Naive thymus-derived CD8-positive, alpha-beta T cell (primary cell): Measurements from ENCODE around the gene PHETA1. TPM values are rescaled to one million over a fixed set of nuclear protein-coding genes. Genes with fewer than 3 reads are reported as not detected.
"Not testable (repeated sequence)": the region's sequence is repeated elsewhere in the genome, so short reads cannot be mapped to it uniquely, and the experiment has no call there.

Experiments
- ATAC-seq, 2 donors: fragments of 150-1000 bp; cut with Tn5 transposase in 1 of 2; sonication (Bioruptor Pico), chemical (Tn5 transposase) in 1 of 2; 1 replicate in 1 of 2; 2 replicates in 1 of 2; pipeline ENCODE4 v1.10.0; 2021; ENCODE audit warnings: mild to moderate bottlenecking in 2 of 2, moderate library complexity in 2 of 2
- POLR2A ChIA-PET: fragments of 350-600 bp; sonication (Branson Sonifier 250); formaldehyde crosslinking; loops from one replicate; lab custom pipeline; 2021; ENCODE audit warnings: antibody characterized with exemption; lab: Charles Lee
- DNase-seq, 10 donors: peaks; one replicate each; pipeline versions ENCODE4 v3.0.0 to v3.0.0-alpha.2; 2020 to 2022
- H3K27ac Mint-ChIP-seq, 10 donors: one replicate each; pipeline ENCODE4 v1.8.0; 2020 to 2022; ENCODE audit warnings: mild to moderate bottlenecking in 10 of 10, mixed read lengths in 10 of 10, moderate library complexity in 4 of 10, inconsistent platforms in 1 of 10
- H3K27me3 Mint-ChIP-seq, 5 donors: one replicate each; pipeline ENCODE4 v1.8.0; 2021 to 2022; ENCODE audit warnings: mixed read lengths in 5 of 5
- H3K36me3 Mint-ChIP-seq, 3 donors: one replicate each; pipeline ENCODE4 v1.8.0; 2020 to 2022; ENCODE audit warnings: mixed read lengths in 3 of 3, mild to moderate bottlenecking in 2 of 3, inconsistent platforms in 1 of 3
- H3K4me1 Mint-ChIP-seq, 4 donors: one replicate each; pipeline ENCODE4 v1.8.0; 2021 to 2022; ENCODE audit warnings: mixed read lengths in 4 of 4
- H3K4me3 Mint-ChIP-seq, 10 donors: one replicate each; pipeline ENCODE4 v1.8.0; 2020 to 2022; ENCODE audit warnings: mild to moderate bottlenecking in 10 of 10, mixed read lengths in 10 of 10, moderate library complexity in 6 of 10, inconsistent platforms in 1 of 10
- H3K9me3 Mint-ChIP-seq, 9 donors: one replicate each; pipeline ENCODE4 v1.8.0; 2020 to 2022; ENCODE audit warnings: mixed read lengths in 9 of 9, mild to moderate bottlenecking in 3 of 9, inconsistent platforms in 1 of 9, moderate library complexity in 1 of 9
- polyA plus RNA-seq, 3 donors: library from polyadenylated mRNA; unstranded; fragments of 300-500 nt; fragmentation: Illumina TruSeq; gene quantifications; one replicate each; pipeline ENCODE4 v1.2.3, GENCODE V29; 2021
- total RNA-seq, 8 experiments: library from RNA in 2 of 8; stranded (reverse) in 2 of 8; gene quantifications; one replicate each; pipeline ENCODE4 v1.2.3 and lab custom pipeline; 2021 to 2026

Gene PHETA1
- total and polyA plus RNA-seq, 5 experiments from 2014 or later: 0.11 to 3.8 (median 1.5) TPM

DNA sequence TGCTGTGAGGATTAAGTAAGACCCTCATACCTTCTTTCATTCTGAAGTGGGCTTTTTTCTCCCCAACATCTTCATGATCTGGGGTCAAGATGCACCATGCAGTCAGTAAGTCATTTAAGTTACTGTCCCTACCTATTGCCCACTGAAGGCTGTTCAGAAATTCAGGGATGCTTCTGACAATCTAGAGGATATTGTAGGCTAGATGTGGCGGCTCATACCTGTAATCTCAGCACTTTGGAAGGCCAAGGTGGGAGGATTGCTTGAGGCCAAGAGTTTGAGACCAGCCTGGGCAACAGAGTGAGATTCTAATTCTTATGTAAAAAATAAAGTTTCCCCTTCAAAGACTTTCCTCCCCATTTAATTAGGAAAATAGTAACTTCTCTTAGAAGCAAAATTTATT is 28.7 kb downstream of the PHETA1 start:
- Mint-ChIP-seq H3K27me3 (peaks cover 0 to 2% (median 0%) of the 10 kb centered on the region in 5 donors), H3K27ac (no peak overlapping the region), H3K4me3 (no peak overlapping the region), H3K36me3 (no peaks in the 10 kb centered on the region), H3K4me1 (peaks cover 0 to 5% (median 0%) of the 10 kb centered on the region in 4 donors), H3K9me3 (peaks cover 0 to 4% (median 0%) of the 10 kb centered on the region in 9 donors)
- ATAC-seq: no peak
- DNase-seq: no peak
- POLR2A ChIA-PET: no interaction called here

DNA sequence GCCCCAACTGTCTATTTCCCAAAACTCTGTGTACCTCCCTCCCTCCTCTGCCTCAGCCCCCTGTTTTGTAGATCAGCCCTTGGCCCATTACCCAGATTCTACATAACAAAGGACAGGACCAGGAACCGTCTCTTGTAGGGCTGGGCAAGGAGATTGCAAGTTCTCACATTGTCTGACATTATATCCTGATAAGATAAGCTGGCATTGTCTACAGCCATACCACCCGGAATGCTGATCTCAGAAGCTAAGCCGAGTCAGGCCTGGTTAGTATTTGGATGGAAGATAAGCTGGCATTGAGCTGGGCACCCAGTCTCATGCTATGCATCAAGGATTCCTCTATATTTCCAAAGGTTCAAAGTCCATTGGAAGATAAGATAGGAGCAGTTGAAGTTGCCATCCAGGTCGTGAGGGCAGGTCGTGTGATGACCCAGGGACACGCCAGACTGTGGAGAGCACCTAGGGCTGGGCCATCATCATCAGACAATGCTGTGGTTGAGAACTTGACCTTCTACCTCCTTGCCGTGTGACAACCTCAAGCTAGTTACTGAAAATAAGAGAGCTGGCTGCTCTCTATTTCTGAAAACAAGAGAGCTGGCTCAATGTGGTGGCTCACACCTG is 29.5 kb downstream of the PHETA1 start:
- ATAC-seq: no peak
- H3K4me3 Mint-ChIP-seq: no peak overlapping the region
- H3K9me3 Mint-ChIP-seq: peaks cover 0 to 4% (median 0%) of the 10 kb centered on the region in 9 donors
- POLR2A ChIA-PET: no interaction called here
- H3K27me3 Mint-ChIP-seq: peaks cover 0 to 2% (median 0%) of the 10 kb centered on the region in 5 donors
- peak overlapping the region in 1 of 10 donors; percentile 33 for H3K27ac Mint-ChIP-seq
- H3K36me3 Mint-ChIP-seq: no peaks in the 10 kb centered on the region
- H3K4me1 Mint-ChIP-seq: peaks cover 0 to 5% (median 0%) of the 10 kb centered on the region in 4 donors
- no peak for DNase-seq

DNA sequence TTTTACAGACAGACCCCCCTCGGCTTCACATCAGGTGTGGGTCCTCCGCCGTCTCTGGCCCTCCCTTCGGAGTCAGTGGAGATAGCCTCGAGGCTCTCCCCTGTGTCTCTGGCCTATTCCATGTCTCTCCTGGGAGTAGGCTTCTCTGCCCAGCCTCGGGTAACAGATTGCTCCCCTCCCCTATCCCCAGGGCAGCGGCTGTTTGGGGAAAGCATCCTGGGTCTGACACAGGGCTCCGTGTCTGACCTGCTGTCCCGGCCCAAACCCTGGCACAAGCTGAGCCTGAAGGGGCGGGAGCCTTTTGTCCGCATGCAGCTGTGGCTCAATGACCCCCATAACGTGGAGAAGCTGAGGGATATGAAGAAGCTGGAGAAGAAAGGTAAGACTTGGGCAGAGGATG is 30.8 kb downstream of the PHETA1 start:
- H3K27me3 Mint-ChIP-seq: no peaks in the 10 kb centered on the region
- H3K4me3 Mint-ChIP-seq: no peak overlapping the region
- POLR2A ChIA-PET: no interaction called here
- ATAC-seq: no peak
- no peaks in the 10 kb centered on the region for H3K36me3 Mint-ChIP-seq
- DNase-seq: no peak
- peaks cover 0 to 5% (median 0%) of the 10 kb centered on the region in 4 donors for H3K4me1 Mint-ChIP-seq
- H3K9me3 Mint-ChIP-seq: peaks cover 0 to 1% (median 0%) of the 10 kb centered on the region in 9 donors
- H3K27ac Mint-ChIP-seq: no peak overlapping the region

DNA sequence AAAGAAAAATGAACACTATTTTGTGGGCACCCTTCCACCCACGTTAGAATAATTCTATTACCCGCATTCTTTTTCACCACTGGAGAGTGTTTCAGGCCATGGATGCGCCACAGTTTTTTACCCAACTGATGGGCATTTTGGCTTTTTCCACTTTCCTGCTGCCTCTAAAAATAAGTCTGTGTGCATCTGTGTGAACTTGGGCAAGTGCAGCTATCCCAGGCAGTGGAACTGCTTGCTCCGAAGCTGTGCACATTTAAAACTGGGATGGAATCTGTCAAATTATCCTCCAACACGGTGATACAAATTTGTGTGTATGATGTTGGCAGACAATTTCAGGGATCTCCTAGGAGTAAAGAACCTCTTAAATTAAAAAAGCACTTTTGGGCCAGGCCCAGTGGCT is 31.5 kb downstream of the PHETA1 start:
- DNase-seq (no peak), ATAC-seq (no peak)
- Mint-ChIP-seq H3K27me3 (no peaks in the 10 kb centered on the region), H3K4me3 (no peak overlapping the region), H3K9me3 (no peaks in the 10 kb centered on the region), H3K4me1 (peaks cover 0 to 5% (median 0%) of the 10 kb centered on the region in 4 donors), H3K27ac (no peak overlapping the region), H3K36me3 (no peaks in the 10 kb centered on the region)
- POLR2A ChIA-PET: no interaction called here

DNA sequence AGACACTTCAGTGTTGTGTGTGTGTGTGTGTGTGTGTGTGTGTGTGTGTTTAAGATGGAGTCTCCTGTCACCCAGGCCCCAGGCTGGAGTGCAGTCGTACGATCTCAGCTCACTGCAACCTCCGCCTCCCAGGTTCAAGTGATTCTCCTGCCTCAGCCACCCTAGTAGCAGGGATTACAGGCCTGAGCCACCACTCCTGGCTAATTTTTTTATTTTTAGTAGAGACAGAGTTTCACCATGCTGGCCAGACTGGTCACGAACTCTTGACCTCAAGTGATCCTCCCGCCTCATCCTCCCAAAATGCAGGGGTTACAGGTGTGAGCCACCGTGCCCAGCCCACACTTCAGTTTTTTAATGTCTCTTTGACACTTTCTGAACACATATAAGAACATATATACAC is 32.5 kb downstream of the PHETA1 start:
- not testable (repeated sequence) for DNase-seq, ATAC-seq, H3K4me1 Mint-ChIP-seq, H3K9me3 Mint-ChIP-seq, H3K27ac Mint-ChIP-seq, H3K36me3 Mint-ChIP-seq, H3K27me3 Mint-ChIP-seq, H3K4me3 Mint-ChIP-seq
- POLR2A ChIA-PET: interaction anchor here (0.6 kb wide), 1 partner anchor 461 kb away, joined by 4 read pairs; no protein-coding TSS in a partner anchor

DNA sequence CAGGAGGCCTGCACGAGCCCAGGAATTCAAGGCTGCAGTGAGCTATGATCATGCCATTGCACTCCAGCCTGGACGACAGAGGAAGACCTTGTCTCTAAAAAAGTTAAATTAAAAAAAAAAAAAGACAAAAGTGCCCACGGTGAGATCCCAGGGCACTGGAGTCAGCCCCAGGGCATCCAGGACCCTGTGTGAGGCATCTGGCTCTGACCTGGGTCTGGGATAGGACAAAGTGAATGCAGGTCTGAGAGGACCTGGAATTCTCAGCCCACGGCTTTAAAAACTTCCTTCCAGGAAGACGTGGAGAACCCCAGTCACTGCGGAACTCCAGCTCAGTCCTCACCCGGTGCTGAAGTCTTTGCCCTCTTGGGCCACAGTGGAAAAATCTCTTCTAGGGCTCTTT is 33.1 kb downstream of the PHETA1 start:
- POLR2A ChIA-PET: no interaction called here

DNA sequence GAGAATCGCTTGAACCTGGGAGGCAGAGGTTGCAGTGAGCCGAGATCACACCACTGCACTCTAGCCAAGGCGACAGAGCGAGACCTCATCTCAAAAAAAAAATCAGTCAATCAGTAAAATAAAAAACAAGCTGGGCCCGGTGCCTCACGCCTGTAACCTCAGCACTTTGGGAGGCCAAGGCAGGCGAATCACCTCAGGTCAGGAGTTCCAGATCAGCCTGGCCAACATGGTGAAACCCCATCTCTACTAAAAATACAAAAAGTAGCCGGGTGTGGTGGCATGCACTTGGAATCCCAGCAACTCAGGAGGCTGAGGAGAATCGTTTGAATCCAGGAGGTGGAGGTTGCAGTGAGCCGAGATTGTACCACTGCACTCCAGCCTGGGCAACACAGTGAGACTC is 33.6 kb downstream of the PHETA1 start:
- POLR2A ChIA-PET, ATAC-seq, H3K4me1 Mint-ChIP-seq, H3K4me3 Mint-ChIP-seq, DNase-seq, H3K36me3 Mint-ChIP-seq, H3K27ac Mint-ChIP-seq, H3K9me3 Mint-ChIP-seq, H3K27me3 Mint-ChIP-seq: not testable (repeated sequence)

More for the DNA sequence above, 33.1 kb downstream of the PHETA1 start:
- Mint-ChIP-seq H3K9me3 (no peaks in the 10 kb centered on the region), H3K4me1 (peaks cover 0 to 7% (median 0%) of the 10 kb centered on the region in 4 donors), H3K27ac (no peak overlapping the region), H3K27me3 (peaks cover 0 to 2% (median 0%) of the 10 kb centered on the region in 5 donors), H3K4me3 (no peak overlapping the region), H3K36me3 (no peaks in the 10 kb centered on the region)
- ATAC-seq (no peak), DNase-seq (no peak)

DNA sequence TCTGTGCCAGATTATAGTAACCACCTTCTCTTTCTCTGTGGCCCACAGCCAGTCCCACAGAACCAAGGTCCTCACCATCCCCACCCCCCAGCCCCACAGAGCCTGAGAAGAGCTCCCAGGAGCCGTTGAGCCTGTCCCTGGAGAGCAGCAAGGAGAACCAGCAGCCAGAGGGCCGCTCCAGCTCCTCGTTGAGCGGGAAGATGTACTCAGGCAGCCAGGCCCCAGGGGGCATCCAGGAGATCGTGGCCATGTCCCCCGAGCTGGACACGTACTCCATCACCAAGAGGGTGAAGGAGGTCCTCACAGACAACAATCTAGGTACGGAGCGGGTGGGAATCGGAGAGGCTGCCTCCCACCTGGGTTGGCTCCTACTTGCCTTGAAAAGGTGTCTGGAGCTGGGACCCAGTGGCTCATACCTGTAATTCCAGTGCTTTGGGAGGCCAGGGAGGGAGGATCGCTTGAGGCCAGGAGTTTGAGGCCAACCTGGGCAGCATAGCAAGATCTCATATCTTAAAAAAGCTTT is 34.4 kb downstream of the PHETA1 start:
- Mint-ChIP-seq H3K36me3 (no peaks in the 10 kb centered on the region), H3K9me3 (no peaks in the 10 kb centered on the region), H3K4me1 (peaks cover 0 to 4% (median 0%) of the 10 kb centered on the region in 4 donors), H3K27ac (no peak overlapping the region), H3K27me3 (peaks cover 0 to 2% (median 0%) of the 10 kb centered on the region in 5 donors), H3K4me3 (no peak overlapping the region)
- no peak for DNase-seq
- no peak for ATAC-seq
- POLR2A ChIA-PET: no interaction called here

DNA sequence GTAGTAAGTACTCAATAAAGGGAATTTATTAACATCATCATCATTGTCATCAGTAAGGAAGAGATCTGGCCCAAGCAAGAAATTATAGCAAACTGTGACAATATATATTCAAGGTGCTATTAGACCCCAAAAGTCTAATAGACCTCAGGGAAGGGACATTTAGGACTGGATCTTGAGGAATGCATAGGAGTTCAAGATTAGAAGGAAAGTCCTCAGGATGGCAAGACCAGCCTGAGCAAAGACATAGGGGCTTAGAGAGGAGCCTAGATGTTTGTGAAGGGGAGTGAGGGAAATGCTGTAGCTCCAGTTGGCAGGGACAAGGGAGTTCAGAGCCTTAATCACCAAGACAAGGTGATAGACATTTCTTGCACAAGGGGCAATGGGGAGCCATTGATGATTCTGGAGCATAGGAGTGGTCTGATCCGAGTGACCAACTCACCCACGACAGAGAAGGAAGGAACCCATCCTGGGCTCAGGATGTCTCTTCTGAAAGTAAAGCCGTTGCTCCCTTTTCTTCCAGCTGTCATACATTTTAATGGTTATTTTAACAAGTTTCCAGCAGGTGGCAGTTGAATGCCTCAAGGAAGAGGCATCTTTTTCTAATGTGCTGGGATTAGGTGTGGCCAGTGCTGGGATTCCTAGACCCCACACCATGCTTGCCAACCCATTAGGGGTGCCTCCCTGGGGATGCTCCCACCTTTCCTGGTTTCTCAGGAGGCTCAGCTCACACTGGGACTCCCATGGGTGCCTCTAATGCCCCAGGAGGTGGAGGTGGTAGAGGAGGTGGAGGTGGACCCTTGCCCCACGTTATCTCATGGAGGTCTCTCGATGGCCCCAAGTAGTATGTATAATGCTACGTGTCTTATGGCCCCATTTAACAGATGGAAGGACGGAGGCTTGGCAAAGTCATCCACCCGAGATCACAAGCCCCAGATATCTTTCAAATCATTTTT is 37.8 kb downstream of the PHETA1 start:
- peak overlapping the region in 1 of 10 donors; percentile 3 for H3K27ac Mint-ChIP-seq
- ATAC-seq: no peak
- POLR2A ChIA-PET: interaction anchor here (0.6 kb wide), 1 partner anchor 33 kb away, joined by 3 read pairs; no protein-coding TSS in a partner anchor
- H3K9me3 Mint-ChIP-seq: no peaks in the 10 kb centered on the region
- H3K4me3 Mint-ChIP-seq: no peak overlapping the region
- peaks cover 0 to 4% (median 0%) of the 10 kb centered on the region in 4 donors for H3K4me1 Mint-ChIP-seq
- peaks cover 0 to 5% (median 2%) of the 10 kb centered on the region in 5 donors for H3K27me3 Mint-ChIP-seq
- no peak for DNase-seq
- H3K36me3 Mint-ChIP-seq: no peaks in the 10 kb centered on the region

DNA sequence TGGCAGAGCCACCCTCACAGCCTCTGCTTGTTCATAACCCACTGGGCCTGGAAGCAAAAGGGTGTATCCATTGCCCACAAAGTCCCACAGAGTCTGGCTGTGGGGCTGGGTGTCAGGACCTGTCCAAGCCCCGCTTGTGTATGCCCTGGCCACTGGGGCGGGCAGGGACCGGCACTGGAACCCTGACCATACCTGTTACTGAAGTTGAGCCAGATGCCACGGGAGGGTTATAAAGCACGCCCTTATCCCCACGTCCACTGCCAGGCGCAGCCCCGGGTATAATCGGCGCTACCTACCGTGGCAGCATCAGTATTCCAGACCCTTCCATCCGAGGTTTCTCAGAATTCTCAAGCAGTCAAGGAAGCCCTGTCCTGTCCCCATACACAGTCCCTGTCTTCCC is 40.8 kb downstream of the PHETA1 start:
- no peak overlapping the region for H3K4me3 Mint-ChIP-seq
- POLR2A ChIA-PET: no interaction called here
- H3K36me3 Mint-ChIP-seq: no peaks in the 10 kb centered on the region
- DNase-seq: no peak
- peaks cover 0 to 4% (median 0%) of the 10 kb centered on the region in 4 donors for H3K4me1 Mint-ChIP-seq
- peak overlapping the region in 1 of 10 donors; percentile 69 for H3K27ac Mint-ChIP-seq
- H3K9me3 Mint-ChIP-seq: no peaks in the 10 kb centered on the region
- no peak for ATAC-seq
- peaks cover 0 to 5% (median 2%) of the 10 kb centered on the region in 5 donors for H3K27me3 Mint-ChIP-seq

DNA sequence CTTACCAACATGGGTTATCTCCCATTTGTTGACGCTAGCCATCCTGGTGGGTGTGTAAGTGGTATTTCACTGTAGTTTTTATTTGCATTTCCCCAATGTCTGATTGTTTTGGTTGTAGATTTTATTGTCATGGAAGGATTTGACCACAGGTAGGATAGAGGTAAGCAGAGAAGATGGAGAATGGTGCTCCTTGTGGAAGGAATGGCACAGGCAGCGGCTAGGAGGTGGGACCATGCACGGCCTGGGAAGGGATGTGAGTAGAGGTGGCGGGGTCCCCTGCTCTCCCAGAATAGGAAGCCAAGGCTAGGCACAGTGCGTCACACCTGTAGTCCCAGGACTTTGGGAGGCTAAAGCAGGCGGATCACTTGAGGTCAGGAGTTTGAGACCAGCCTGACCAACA is 41.4 kb downstream of the PHETA1 start:
- no peak overlapping the region for H3K4me3 Mint-ChIP-seq
- no peaks in the 10 kb centered on the region for H3K36me3 Mint-ChIP-seq
- H3K9me3 Mint-ChIP-seq: no peaks in the 10 kb centered on the region
- no peak overlapping the region for H3K27ac Mint-ChIP-seq
- H3K4me1 Mint-ChIP-seq: peaks cover 0 to 4% (median 0%) of the 10 kb centered on the region in 4 donors
- peaks cover 0 to 5% (median 2%) of the 10 kb centered on the region in 5 donors for H3K27me3 Mint-ChIP-seq
- ATAC-seq (no peak), DNase-seq (no peak)
- POLR2A ChIA-PET: no interaction called here

DNA sequence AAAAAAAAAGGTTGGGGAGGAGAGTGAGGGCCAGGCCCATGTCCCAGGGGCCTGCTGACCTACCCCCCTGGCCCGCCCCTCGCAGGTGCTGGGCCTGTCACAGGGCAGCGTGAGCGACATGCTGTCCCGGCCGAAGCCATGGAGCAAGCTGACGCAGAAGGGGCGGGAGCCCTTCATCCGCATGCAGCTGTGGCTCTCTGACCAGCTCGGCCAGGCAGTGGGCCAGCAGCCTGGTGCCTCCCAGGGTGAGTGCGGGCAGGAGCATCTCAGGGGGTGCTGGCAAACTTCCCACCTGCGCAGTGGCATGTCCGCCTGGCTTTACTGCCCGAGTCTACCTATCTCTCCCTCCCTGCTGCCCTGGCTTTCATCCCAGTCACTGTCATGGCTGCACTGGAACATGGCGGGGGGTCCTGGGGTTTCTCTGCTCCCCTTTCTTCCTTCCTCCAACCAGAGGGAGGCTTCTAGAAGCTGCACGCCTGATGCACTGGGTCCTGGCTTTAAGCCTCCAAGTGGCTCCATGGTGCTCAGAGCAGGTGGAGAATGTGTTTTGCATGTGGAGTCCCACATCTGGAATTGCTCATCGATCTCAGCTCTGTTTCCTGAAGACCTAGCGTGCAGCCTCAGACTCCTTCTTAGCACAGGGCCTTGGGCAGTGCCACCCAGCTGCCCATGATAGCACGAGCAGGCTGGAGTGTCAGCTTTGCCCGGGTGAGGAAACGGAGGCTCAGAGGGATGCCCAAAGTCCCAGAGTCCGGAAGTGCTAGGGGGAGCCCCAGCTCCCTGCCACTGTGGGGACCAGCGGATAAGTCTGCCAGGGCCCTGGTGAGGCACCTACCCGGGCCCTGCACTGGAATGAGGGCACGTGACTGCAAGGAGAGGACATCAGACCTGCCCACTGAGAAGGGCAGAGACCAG is 46.3 kb downstream of the PHETA1 start:
- H3K9me3 Mint-ChIP-seq: no peaks in the 10 kb centered on the region
- H3K4me3 Mint-ChIP-seq: peak overlapping the region in 1 of 10 donors; percentile 2
- ATAC-seq (no peak), DNase-seq (no peak)
- POLR2A ChIA-PET: no interaction called here
- no peaks in the 10 kb centered on the region for H3K4me1 Mint-ChIP-seq
- no peaks in the 10 kb centered on the region for H3K36me3 Mint-ChIP-seq
- peaks cover 0 to 4% (median 2%) of the 10 kb centered on the region in 5 donors for H3K27me3 Mint-ChIP-seq
- no peak overlapping the region for H3K27ac Mint-ChIP-seq
